ENCODE data around the gene SPON1. TPM values are rescaled to one million over a fixed set of nuclear protein-coding genes. Genes with fewer than 3 reads are reported as not detected.

The SPON1 gene
- total RNA-seq, 1 experiment from 2014 or later: 0.20 TPM

- no peak overlapping the region for H3K4me3 Mint-ChIP-seq
- H3K36me3 Mint-ChIP-seq (ENCODE audit: insufficient read depth in 1 of 3, low read depth in 3 of 3): no peaks in the 10 kb centered on the region; a peak in 1 of 7 replicates
- H4K5ac ChIP-seq (ENCODE audit: insufficient read length, low read depth, low read length): no peak overlapping the region
- no peak overlapping the region for H3K56ac ChIP-seq (ENCODE audit: insufficient read length, low read depth, low read length)
- H2AFZ ChIP-seq (ENCODE audit: low read length): no peak overlapping the region
- no peaks in the 10 kb centered on the region for H3K79me2 ChIP-seq (ENCODE audit: insufficient read depth, low read length)
- H2BK15ac ChIP-seq (ENCODE audit: low read depth, low read length): no peak overlapping the region
- no peak overlapping the region for H2BK20ac ChIP-seq (ENCODE audit: low read depth, low read length, poor library complexity, severe bottlenecking)
- H2BK120ac ChIP-seq (ENCODE audit: low read depth, low read length, poor library complexity, severe bottlenecking): no peak overlapping the region
- no peak overlapping the region for H4K91ac ChIP-seq (ENCODE audit: insufficient read length, low read depth, low read length)
- no peak overlapping the region for H3K14ac ChIP-seq (ENCODE audit: insufficient read depth, low read length)
- H3K9me3 Mint-ChIP-seq: no peaks in the 10 kb centered on the region; a peak in 1 of 5 replicates
- peaks cover 45% of the 10 kb centered on the region for H3K27me3 ChIP-seq (ENCODE audit: insufficient read depth, low read length)
- H3K27ac ChIP-seq (ENCODE audit: insufficient read length, low read depth, low read length): no peak overlapping the region
- no peak overlapping the region for H3K9ac ChIP-seq (ENCODE audit: extremely low read depth, insufficient read length, low read length)
- no peak for DNase-seq
- H4K8ac ChIP-seq (replicated peaks; ENCODE audit: insufficient read length, low read depth, low read length): no peak overlapping the region
- TF ChIP-seq CTCF (conservative IDR thresholded peaks at IDR 0.05): no peak
- no peak overlapping the region for H3K23ac ChIP-seq (ENCODE audit: insufficient read length, low read depth, low read length)
- H3K4me2 ChIP-seq (ENCODE audit: insufficient read depth, insufficient read length, low read length): no peak overlapping the region
- H3K23me2 ChIP-seq (ENCODE audit: insufficient read length, low read depth, low read length, poor library complexity, severe bottlenecking): peaks cover 24% of the 10 kb centered on the region
- H4K20me1 ChIP-seq (ENCODE audit: control insufficient read depth, insufficient read depth, insufficient read length): no peaks in the 10 kb centered on the region
- H3K9me3 ChIP-seq (ENCODE audit: control insufficient read depth, low read depth, low read length): no peaks in the 10 kb centered on the region
- no peak overlapping the region for H3T11ph ChIP-seq (ENCODE audit: low read length)
- no peak overlapping the region for H2BK12ac ChIP-seq (ENCODE audit: insufficient read length, low read depth, low read length)
- no peaks in the 10 kb centered on the region for H3K79me1 ChIP-seq (ENCODE audit: insufficient read depth, low read depth, low read length, poor library complexity, severe bottlenecking)
- H3K4ac ChIP-seq (ENCODE audit: low read depth, low read length): no peak overlapping the region
- H3K27ac Mint-ChIP-seq: no peak overlapping the region
- H2BK5ac ChIP-seq (ENCODE audit: insufficient read length, low read length): no peak overlapping the region
- H2AK5ac ChIP-seq (ENCODE audit: insufficient read length, low read length): no peak overlapping the region
- H3K27me3 Mint-ChIP-seq (ENCODE audit: low read depth): peaks cover 75% of the 10 kb centered on the region
- no CpG with 5 or more reads among the region's 3 CpGs for WGBS (ENCODE audit: extremely low coverage, insufficient read length, low lambda C conversion rate)
- peaks cover 37 to 57% of the 10 kb centered on the region in 2 experiments for H3K4me1 Mint-ChIP-seq
- H3K4me1 ChIP-seq (ENCODE audit: insufficient read depth, low read length): no peaks in the 10 kb centered on the region
- H3K18ac ChIP-seq (ENCODE audit: insufficient read length, low read depth, low read length): no peak overlapping the region
These were observed 3.5 kb downstream of the SPON1 start for GRCh38 chr11:13966013-13966412.

Data from H9 (cell line).